ENCODE measurements around the gene MAPK6.
"Not testable (repeated sequence)": the region's sequence is repeated elsewhere in the genome, so short reads cannot be mapped to it uniquely, and the experiment has no call there.

Gene MAPK6

DNA sequence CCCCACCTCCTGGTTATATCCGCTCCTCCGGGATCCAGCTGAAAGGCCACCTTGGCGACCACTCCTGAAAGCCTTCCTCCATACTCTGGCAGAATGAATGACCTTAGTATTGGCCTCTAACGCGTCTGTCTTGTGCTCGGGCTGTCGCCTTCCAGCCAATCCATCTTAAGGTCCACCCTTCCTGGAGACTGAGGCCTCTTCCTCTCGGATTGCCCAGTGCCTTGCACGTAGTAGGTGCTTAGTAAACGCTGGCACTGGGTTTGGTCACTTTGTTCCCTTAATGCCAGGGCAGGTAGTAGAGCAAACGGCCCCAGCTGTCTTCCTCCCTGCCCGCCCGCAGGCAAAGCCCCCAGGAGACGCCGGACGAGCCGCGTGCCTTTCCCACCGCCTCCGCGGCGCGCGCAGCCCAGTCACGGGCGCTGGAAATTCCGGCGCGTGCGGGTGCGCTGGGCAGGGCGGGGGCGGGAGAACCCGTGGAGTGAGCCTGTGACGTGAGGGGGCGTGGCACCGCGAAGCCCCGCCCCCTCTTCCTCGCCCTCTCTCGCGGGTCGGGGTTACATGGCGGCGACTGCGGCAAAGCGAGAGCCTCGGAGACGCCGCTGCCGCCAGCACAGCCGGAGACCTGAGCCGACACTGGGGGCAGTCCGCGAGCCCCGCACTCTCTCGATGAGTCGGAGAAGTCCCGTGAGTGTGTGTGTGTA is at the start of gene MAPK6:
Gene MAPK6, plus strand, starts transcription at position 527 of the 701 bp plus-strand sequence. CDS start 27,242 bp downstream, outside the sequence.
- FAIRE-seq (no peak), DNase-seq (ENCODE audit: insufficient read length, low spot score) (peak; percentile 80)
- TF ChIP-seq POLR2A (IDR thresholded peaks at IDR 0.05; ENCODE audit: low read depth, low read length), result peak; percentile 81

DNA sequence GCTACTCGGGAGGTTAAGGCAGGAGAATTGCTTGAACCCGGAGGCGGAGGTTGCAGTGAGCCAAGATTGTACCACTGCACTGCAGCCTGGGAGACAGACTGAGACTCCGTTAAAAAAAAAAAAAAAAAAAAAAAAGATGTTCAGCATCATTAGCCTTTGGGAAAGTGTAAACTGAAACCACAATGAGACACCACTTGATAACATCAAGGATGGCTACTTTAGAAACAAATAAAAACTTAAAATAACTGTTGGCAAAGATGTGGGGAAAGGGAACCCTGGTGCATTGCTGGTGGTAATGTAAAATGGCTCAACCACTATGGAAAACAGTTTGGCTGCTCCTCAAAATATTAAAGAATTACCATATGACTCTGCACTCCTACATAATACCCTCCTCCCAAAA is 49.3 kb upstream of the MAPK6 start:
- FAIRE-seq (no peak), DNase-seq (ENCODE audit: insufficient read length, low spot score) (no peak)
- no peak for TF ChIP-seq POLR2A (IDR thresholded peaks at IDR 0.05; ENCODE audit: low read depth, low read length)

- no peak for DNase-seq (ENCODE audit: insufficient read length, low spot score)
- no peak for FAIRE-seq
- no peak for TF ChIP-seq POLR2A (IDR thresholded peaks at IDR 0.05; ENCODE audit: low read depth, low read length)
These were observed 48.7 kb upstream of the MAPK6 start for GRCh38 chr15:51970132-51970817.

GRCh38 chr15:51971032-51971374 is 48.0 kb upstream of the MAPK6 start:
- DNase-seq (ENCODE audit: insufficient read length, low spot score), result peak; percentile 7
- FAIRE-seq, result no peak
- TF ChIP-seq POLR2A (IDR thresholded peaks at IDR 0.05; ENCODE audit: low read depth, low read length), result no peak

DNA sequence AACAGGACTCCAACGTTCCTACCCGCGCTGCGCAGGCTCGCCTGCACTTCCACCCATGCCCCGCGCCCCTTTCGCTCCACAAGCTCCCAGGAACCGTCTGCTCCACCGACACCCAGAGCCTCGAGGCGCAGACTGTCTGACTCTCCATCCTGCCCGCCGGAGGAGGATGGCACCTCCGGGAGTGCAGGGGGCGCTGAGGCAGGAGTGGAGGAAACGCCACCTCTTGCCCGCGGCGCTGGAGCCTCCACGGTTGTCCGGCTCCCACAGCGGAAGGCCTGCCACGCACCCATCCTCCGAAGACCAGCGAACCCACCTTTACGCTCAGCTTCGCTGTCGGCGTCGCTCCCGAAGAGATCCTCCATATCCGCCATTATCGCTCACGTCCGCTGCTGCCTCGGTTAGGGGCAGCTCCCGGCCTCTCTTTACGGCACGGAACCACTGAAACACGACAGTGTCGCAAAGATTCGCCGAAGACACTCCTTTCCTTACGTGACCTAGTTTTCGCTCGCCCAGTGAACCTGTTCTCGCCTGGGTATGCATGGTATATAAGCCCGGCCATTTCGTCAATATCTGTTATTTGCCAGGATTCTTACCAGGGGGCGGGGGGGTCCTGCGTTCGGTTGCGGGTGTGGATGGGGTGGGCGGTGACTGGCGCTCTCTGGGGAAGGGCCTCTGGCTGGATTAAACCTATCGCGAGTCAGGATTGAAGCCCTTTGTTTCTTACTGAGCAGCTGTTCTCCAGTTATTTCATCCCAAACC is 47.5 kb upstream of the MAPK6 start, which contains the start of gene LEO1:
Gene LEO1, minus strand, starts transcription at position 404 of the 759 bp plus-strand sequence. Its CDS starts 33 bp downstream, at position 371.
- FAIRE-seq, result peak; percentile 27
- DNase-seq (ENCODE audit: insufficient read length, low spot score), result peak; percentile 64
- peak; percentile 91 for TF ChIP-seq POLR2A (IDR thresholded peaks at IDR 0.05; ENCODE audit: low read depth, low read length)

DNA sequence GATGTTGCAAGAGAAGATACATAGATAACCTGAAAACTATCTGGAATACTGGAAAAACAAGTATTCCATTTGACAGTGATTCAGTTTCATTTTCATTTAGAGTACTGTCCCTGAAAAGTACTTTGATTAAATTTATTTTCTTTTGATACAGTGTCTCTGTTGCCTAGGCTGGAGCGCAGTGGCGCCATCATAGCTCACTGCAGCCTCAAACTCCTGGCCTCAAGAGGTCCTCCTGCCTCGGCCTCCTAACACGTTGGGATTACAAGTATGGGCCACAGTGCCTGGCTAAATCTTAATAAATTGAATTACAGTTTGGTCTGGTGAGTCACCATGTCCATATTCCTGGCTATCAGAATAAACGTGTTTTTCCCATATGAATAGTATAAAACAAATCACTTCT is 45.8 kb upstream of the MAPK6 start:
- DNase-seq (ENCODE audit: insufficient read length, low spot score), result no peak
- TF ChIP-seq POLR2A (IDR thresholded peaks at IDR 0.05; ENCODE audit: low read depth, low read length), result no peak
- FAIRE-seq, result no peak

GRCh38 chr15:51973775-51974174 is 45.2 kb upstream of the MAPK6 start:
- DNase-seq (ENCODE audit: insufficient read length, low spot score) (no peak), FAIRE-seq (no peak)
- TF ChIP-seq POLR2A (IDR thresholded peaks at IDR 0.05; ENCODE audit: low read depth, low read length), result no peak

GRCh38 chr15:51982013-51982769 is 36.8 kb upstream of the MAPK6 start:
- peak; percentile 6 for DNase-seq (ENCODE audit: insufficient read length, low spot score)
- peak; percentile 23 for FAIRE-seq
- no peak for TF ChIP-seq POLR2A (IDR thresholded peaks at IDR 0.05; ENCODE audit: low read depth, low read length)

DNA sequence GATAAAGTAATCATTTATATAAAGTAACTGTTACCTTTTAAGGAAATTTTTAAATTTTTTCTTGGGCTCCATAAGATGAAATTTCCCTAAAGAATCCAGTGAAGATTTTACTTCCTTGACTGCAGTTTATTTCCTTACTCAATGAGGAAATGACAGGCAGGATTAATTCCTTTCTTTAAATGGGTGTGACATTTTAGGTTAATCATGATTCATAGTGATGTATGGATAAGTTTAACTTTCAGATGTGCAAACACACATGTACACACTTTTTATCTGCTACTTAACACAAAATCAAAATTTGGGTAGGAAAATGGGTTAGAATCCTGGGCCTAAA is 36.3 kb upstream of the MAPK6 start:
- DNase-seq (ENCODE audit: insufficient read length, low spot score) (no peak), FAIRE-seq (no peak)
- TF ChIP-seq POLR2A (IDR thresholded peaks at IDR 0.05; ENCODE audit: low read depth, low read length), result no peak

- DNase-seq (ENCODE audit: insufficient read length, low spot score) (no peak), FAIRE-seq (no peak)
- no peak for TF ChIP-seq POLR2A (IDR thresholded peaks at IDR 0.05; ENCODE audit: low read depth, low read length)
These were observed 27.9 kb upstream of the MAPK6 start for GRCh38 chr15:51991141-51991540.

DNA sequence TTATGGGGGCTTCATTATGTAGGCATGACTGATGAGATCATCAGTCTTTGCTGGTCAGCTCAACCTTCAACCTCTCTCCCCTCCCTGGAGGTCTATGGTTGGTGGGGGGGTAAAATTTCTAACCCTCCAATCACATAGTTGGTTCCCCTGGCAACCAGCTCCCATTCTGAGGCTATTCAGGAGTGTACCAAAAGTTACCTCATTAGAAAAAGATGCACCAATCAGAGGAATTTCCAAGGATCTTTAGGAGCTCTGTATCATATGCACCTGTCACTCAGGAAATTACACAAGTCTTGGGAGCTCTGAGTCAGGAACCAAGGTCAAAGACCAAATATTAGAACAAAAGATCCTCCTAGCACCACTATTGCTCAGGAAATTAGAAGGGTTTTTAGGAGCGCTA is 26.1 kb upstream of the MAPK6 start:
- no peak for TF ChIP-seq POLR2A (IDR thresholded peaks at IDR 0.05; ENCODE audit: low read depth, low read length)
- FAIRE-seq (no peak), DNase-seq (ENCODE audit: insufficient read length, low spot score) (no peak)

GRCh38 chr15:52002351-52002750 is 16.7 kb upstream of the MAPK6 start:
- FAIRE-seq, result no peak
- TF ChIP-seq POLR2A (IDR thresholded peaks at IDR 0.05; ENCODE audit: low read depth, low read length), result no peak

GRCh38 chr15:52003089-52003488 is 15.9 kb upstream of the MAPK6 start:
- not testable (repeated sequence) for FAIRE-seq

More at GRCh38 chr15:52002351-52002750, 16.7 kb upstream of the MAPK6 start:
- no peak for DNase-seq (ENCODE audit: insufficient read length, low spot score)

GRCh38 chr15:52003710-52004109 is 15.3 kb upstream of the MAPK6 start:
- DNase-seq (ENCODE audit: insufficient read length, low spot score) (no peak), FAIRE-seq (no peak)
- TF ChIP-seq POLR2A (IDR thresholded peaks at IDR 0.05; ENCODE audit: low read depth, low read length), result no peak

More at GRCh38 chr15:52003089-52003488, 15.9 kb upstream of the MAPK6 start:
- DNase-seq (ENCODE audit: insufficient read length, low spot score), result not testable (repeated sequence)
